ENCODE data around the gene DLX3. TPM values are rescaled to one million over a fixed set of nuclear protein-coding genes. Genes with fewer than 3 reads are reported as not detected.

DLX3 gene
- total and polyA plus RNA-seq, 2 donors (not counting 1 experiment from before 2014, with no cell fraction given), result not detected

- Histone ChIP-seq H3K4me1 (ENCODE audit: control insufficient read depth, extremely low read depth, insufficient read depth, low read length) (no peaks in the 10 kb centered on the region), H2AFZ (ENCODE audit: low read length) (no peak overlapping the region), H3K9me3 (ENCODE audit: control insufficient read depth, insufficient read depth, low read depth, low read length) (no peaks in the 10 kb centered on the region), H3K27ac (ENCODE audit: insufficient read depth, low read length) (no peak overlapping the region), H3K36me3 (ENCODE audit: control insufficient read depth, insufficient read depth, low read length) (no peaks in the 10 kb centered on the region), H4K20me1 (ENCODE audit: control insufficient read depth, extremely low read depth, insufficient read depth, low read length) (no peaks in the 10 kb centered on the region), H3K27me3 (ENCODE audit: control insufficient read depth, insufficient read depth, low read length) (peaks cover 11% of the 10 kb centered on the region), H3K4me3 (replicated peaks in 1 of 4; ENCODE audit: control extremely low read depth in 1 of 4, insufficient read depth in 1 of 4, low read depth in 3 of 4, low read length in 4 of 4) (no peak overlapping the region), H3K9ac (ENCODE audit: insufficient read depth, low read length) (no peak overlapping the region), H3K79me2 (ENCODE audit: control insufficient read depth, insufficient read depth, low read length) (no peaks in the 10 kb centered on the region), H3K4me2 (ENCODE audit: extremely low read depth, insufficient read depth, low read length) (no peak overlapping the region)
- no peak for DNase-seq (ENCODE audit: low read depth in 2 of 2)
- no peak for TF ChIP-seq CTCF (conservative IDR thresholded peaks at IDR 0.05 in 1 of 2, IDR thresholded peaks at IDR 0.05 in 1 of 2; ENCODE audit: low read depth in 1 of 2, low read length in 2 of 2)
- no peak for TF ChIP-seq EZH2 (IDR thresholded peaks at IDR 0.05; ENCODE audit: low read length, missing control alignments)
Measured at GRCh38 chr17:50009282-50009681, 14.3 kb upstream of the DLX3 start.

GRCh38 chr17:50003911-50004310 is 8.9 kb upstream of the DLX3 start:
- no peaks in the 10 kb centered on the region for H3K79me2 ChIP-seq (ENCODE audit: control insufficient read depth, insufficient read depth, low read length)
- no peak overlapping the region for H2AFZ ChIP-seq (ENCODE audit: low read length)
- no peaks in the 10 kb centered on the region for H3K9me3 ChIP-seq (ENCODE audit: control insufficient read depth, insufficient read depth, low read depth, low read length)
- no peaks in the 10 kb centered on the region for H3K36me3 ChIP-seq (ENCODE audit: control insufficient read depth, insufficient read depth, low read length)
- H3K4me2 ChIP-seq (ENCODE audit: extremely low read depth, insufficient read depth, low read length), result no peak overlapping the region
- no peak overlapping the region for H3K27ac ChIP-seq (ENCODE audit: insufficient read depth, low read length)
- H3K4me3 ChIP-seq (replicated peaks in 1 of 4; ENCODE audit: control extremely low read depth in 1 of 4, insufficient read depth in 1 of 4, low read depth in 3 of 4, low read length in 4 of 4), result no peak overlapping the region
- H4K20me1 ChIP-seq (ENCODE audit: control insufficient read depth, extremely low read depth, insufficient read depth, low read length), result no peaks in the 10 kb centered on the region
- peaks cover 25% of the 10 kb centered on the region for H3K27me3 ChIP-seq (ENCODE audit: control insufficient read depth, insufficient read depth, low read length)
- H3K4me1 ChIP-seq (ENCODE audit: control insufficient read depth, extremely low read depth, insufficient read depth, low read length), result no peaks in the 10 kb centered on the region
- H3K9ac ChIP-seq (ENCODE audit: insufficient read depth, low read length), result no peak overlapping the region
- TF ChIP-seq CTCF (conservative IDR thresholded peaks at IDR 0.05 in 1 of 2, IDR thresholded peaks at IDR 0.05 in 1 of 2; ENCODE audit: low read depth in 1 of 2, low read length in 2 of 2), result no peak
- TF ChIP-seq EZH2 (IDR thresholded peaks at IDR 0.05; ENCODE audit: low read length, missing control alignments), result no peak
- no peak for DNase-seq (ENCODE audit: low read depth in 2 of 2)

- Histone ChIP-seq H2AFZ (ENCODE audit: low read length) (no peak overlapping the region), H3K27ac (ENCODE audit: insufficient read depth, low read length) (no peak overlapping the region), H3K79me2 (ENCODE audit: control insufficient read depth, insufficient read depth, low read length) (no peaks in the 10 kb centered on the region), H3K9ac (ENCODE audit: insufficient read depth, low read length) (no peak overlapping the region), H3K4me2 (ENCODE audit: extremely low read depth, insufficient read depth, low read length) (no peak overlapping the region), H4K20me1 (ENCODE audit: control insufficient read depth, extremely low read depth, insufficient read depth, low read length) (no peaks in the 10 kb centered on the region), H3K4me1 (ENCODE audit: control insufficient read depth, extremely low read depth, insufficient read depth, low read length) (no peaks in the 10 kb centered on the region), H3K9me3 (ENCODE audit: control insufficient read depth, insufficient read depth, low read depth, low read length) (no peaks in the 10 kb centered on the region), H3K36me3 (ENCODE audit: control insufficient read depth, insufficient read depth, low read length) (no peaks in the 10 kb centered on the region), H3K4me3 (replicated peaks in 1 of 4; ENCODE audit: control extremely low read depth in 1 of 4, insufficient read depth in 1 of 4, low read depth in 3 of 4, low read length in 4 of 4) (no peak overlapping the region), H3K27me3 (ENCODE audit: control insufficient read depth, insufficient read depth, low read length) (peaks cover 43% of the 10 kb centered on the region)
- DNase-seq (ENCODE audit: low read depth in 2 of 2), result no peak
- TF ChIP-seq EZH2 (IDR thresholded peaks at IDR 0.05; ENCODE audit: low read length, missing control alignments), result no peak
- TF ChIP-seq CTCF (conservative IDR thresholded peaks at IDR 0.05 in 1 of 2, IDR thresholded peaks at IDR 0.05 in 1 of 2; ENCODE audit: low read depth in 1 of 2, low read length in 2 of 2), result no peak
Measured at GRCh38 chr17:49998836-49999511, 4.0 kb upstream of the DLX3 start.

All from fibroblast of lung (primary cell).